ENCODE data around the gene TRPT1. TPM values are rescaled to one million over a fixed set of nuclear protein-coding genes. Genes with fewer than 3 reads are reported as not detected.

The TRPT1 gene
- total RNA-seq, 1 donor from 2014 or later: 52.0 TPM

DNA sequence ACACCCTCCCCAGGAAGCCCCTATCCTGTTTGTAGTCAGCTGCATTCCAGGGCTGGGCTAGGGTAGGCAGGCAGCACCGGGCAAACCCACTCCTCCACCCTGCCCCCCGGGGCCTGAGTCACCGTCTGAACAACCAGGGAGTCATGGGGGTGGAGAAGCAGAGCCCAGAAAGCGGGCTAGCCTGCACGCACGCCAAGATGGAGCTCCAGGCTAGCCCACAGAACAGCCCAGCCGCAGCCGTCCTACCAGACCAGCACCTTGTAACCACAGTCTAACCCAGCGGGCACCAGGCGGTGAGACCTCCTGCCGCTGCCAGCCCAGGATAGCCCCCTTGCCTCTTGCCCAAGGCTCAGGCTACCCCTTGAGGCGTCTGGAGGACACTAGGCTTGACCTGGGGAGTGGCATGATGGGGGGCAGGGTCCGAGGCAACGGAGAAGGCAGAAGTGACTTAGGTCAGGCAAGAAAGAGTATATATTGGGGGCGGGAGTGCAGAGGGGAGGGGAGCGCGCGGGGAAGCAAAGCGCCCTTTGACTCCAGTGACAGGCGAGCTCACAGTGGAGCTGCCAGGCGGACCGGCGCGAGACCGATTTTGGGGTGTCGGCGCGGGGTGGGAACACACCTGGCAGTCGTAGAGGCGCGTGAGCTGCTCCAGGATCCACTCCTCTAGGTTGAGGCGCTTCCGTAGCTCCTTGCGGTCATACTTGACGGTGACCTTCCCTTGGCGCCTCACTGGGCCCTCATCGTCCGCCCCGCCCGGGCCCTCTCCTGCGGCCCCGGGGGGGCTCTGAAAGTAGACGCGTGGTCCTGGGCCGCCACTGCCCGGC, 20.0 kb upstream of the TRPT1 start:
- Mint-ChIP-seq H3K27me3 (peaks cover 3% of the 10 kb centered on the region), H3K4me1 (ENCODE audit: low read depth) (peaks cover 6% of the 10 kb centered on the region), H3K27ac (peak overlapping the region; percentile 90), H3K36me3 (ENCODE audit: insufficient read depth) (peaks cover 4% of the 10 kb centered on the region), H3K9me3 (ENCODE audit: low read depth) (no peaks in the 10 kb centered on the region), H3K4me3 (ENCODE audit: low read depth) (peak overlapping the region; percentile 86)
- no peak for TF ChIP-seq CTCF (IDR thresholded peaks at IDR 0.05; ENCODE audit: unreplicated experiment)
- DNase-seq (ENCODE audit: low spot score, unreplicated experiment): no peak

- no peak for TF ChIP-seq CTCF (IDR thresholded peaks at IDR 0.05; ENCODE audit: unreplicated experiment)
- Mint-ChIP-seq H3K36me3 (ENCODE audit: insufficient read depth) (peaks cover 4% of the 10 kb centered on the region), H3K27ac (peak overlapping the region; percentile 90)
Measured at GRCh38 chr11:64245401-64245796, 19.4 kb upstream of the TRPT1 start.

DNA sequence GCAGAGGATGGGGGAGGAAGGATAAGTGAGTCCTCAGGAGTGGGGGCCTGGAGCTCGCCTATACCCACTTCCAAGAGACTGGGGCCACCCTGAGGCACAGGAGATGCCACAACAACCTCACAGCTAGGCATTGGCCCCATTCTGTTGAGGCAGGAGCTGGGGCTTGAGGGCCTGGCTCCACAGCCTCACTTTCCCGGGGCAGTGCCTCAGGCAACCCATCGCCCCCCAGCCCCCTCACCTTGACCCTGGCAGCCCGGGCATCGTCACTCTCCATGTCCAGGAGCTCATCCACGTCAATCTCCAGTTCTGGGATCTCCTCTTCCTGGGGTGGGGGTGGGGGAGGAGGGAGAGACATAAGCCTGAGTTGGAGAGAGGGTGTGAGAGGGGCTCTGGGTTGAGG, 19.0 kb upstream of the TRPT1 start:
- TF ChIP-seq CTCF (IDR thresholded peaks at IDR 0.05; ENCODE audit: unreplicated experiment): no peak
- Mint-ChIP-seq H3K27ac (no peak overlapping the region), H3K4me1 (ENCODE audit: low read depth) (peaks cover 11% of the 10 kb centered on the region), H3K27me3 (peaks cover 2% of the 10 kb centered on the region), H3K36me3 (ENCODE audit: insufficient read depth) (peaks cover 4% of the 10 kb centered on the region), H3K4me3 (ENCODE audit: low read depth) (peak overlapping the region; percentile 86), H3K9me3 (ENCODE audit: low read depth) (no peaks in the 10 kb centered on the region)
- no peak for DNase-seq (ENCODE audit: low spot score, unreplicated experiment)

More at GRCh38 chr11:64245401-64245796, 19.4 kb upstream of the TRPT1 start:
- Mint-ChIP-seq H3K4me1 (ENCODE audit: low read depth) (peaks cover 8% of the 10 kb centered on the region), H3K9me3 (ENCODE audit: low read depth) (no peaks in the 10 kb centered on the region), H3K27me3 (peaks cover 3% of the 10 kb centered on the region), H3K4me3 (ENCODE audit: low read depth) (peak overlapping the region; percentile 86)
- no peak for DNase-seq (ENCODE audit: low spot score, unreplicated experiment)

- Mint-ChIP-seq H3K27ac (no peak overlapping the region), H3K9me3 (ENCODE audit: low read depth) (no peaks in the 10 kb centered on the region), H3K4me1 (ENCODE audit: low read depth) (peaks cover 11% of the 10 kb centered on the region), H3K4me3 (ENCODE audit: low read depth) (peak overlapping the region; percentile 50), H3K36me3 (ENCODE audit: insufficient read depth) (peaks cover 4% of the 10 kb centered on the region), H3K27me3 (no peaks in the 10 kb centered on the region)
- no peak for DNase-seq (ENCODE audit: low spot score, unreplicated experiment)
- no peak for TF ChIP-seq CTCF (IDR thresholded peaks at IDR 0.05; ENCODE audit: unreplicated experiment)
Measured at GRCh38 chr11:64244107-64244506, 18.1 kb upstream of the TRPT1 start.

- no peak overlapping the region for H3K27ac Mint-ChIP-seq
- peak overlapping the region; percentile 22 for H3K4me3 Mint-ChIP-seq (ENCODE audit: low read depth)
- no peak for TF ChIP-seq CTCF (IDR thresholded peaks at IDR 0.05; ENCODE audit: unreplicated experiment)
- no peaks in the 10 kb centered on the region for H3K9me3 Mint-ChIP-seq (ENCODE audit: low read depth)
- H3K36me3 Mint-ChIP-seq (ENCODE audit: insufficient read depth): peaks cover 5% of the 10 kb centered on the region
- no peak for DNase-seq (ENCODE audit: low spot score, unreplicated experiment)
- no peaks in the 10 kb centered on the region for H3K27me3 Mint-ChIP-seq
- peaks cover 11% of the 10 kb centered on the region for H3K4me1 Mint-ChIP-seq (ENCODE audit: low read depth)
Measured at GRCh38 chr11:64243236-64243854, 17.4 kb upstream of the TRPT1 start.
